Measurements from ENCODE around the gene SLC6A7.

DNA sequence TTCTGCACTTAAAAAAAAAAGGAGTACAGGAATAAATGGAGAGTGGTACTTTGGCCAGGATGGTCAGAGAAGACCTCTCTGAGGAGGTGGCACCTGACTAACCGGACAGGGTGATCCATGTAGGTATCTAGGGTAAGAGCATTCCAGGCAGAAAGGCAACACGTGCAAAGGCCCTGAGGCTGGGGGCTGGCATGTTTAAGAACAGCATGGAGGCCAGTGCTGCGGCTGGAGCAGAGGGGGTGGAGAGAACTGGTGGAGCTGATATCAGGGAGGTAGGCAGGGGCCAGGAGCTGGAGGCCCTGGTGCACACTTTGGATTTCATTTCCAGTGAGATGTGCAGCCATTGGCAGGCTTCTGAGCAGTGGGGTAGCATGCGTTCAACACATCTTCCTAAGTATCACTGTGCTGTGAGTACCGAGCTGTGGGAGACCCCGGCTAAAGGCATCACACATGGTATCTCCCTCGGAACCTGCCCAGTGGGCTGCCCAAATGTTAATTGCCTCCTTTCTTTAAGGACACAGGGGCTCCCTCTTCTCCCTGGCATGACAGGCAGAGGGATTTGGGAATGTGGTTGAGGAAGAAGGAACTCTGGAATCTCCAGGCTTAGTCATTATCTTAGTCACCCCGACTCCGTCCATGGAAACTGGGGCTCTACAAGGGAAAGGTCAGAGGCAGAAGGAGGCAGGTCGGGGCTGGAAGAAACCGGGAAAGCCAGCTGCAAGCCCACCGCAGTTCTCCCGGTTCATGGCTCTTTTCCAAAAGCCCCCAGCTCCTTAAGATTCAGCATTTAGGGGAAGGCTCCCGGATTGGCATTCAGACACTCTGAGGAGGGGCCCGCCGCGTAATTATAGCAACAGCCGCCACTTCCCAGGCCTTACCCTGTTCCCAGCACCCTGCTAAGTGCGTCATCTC is 18.6 kb downstream of the SLC6A7 start:
- TF ChIP-seq, protein P1, sequence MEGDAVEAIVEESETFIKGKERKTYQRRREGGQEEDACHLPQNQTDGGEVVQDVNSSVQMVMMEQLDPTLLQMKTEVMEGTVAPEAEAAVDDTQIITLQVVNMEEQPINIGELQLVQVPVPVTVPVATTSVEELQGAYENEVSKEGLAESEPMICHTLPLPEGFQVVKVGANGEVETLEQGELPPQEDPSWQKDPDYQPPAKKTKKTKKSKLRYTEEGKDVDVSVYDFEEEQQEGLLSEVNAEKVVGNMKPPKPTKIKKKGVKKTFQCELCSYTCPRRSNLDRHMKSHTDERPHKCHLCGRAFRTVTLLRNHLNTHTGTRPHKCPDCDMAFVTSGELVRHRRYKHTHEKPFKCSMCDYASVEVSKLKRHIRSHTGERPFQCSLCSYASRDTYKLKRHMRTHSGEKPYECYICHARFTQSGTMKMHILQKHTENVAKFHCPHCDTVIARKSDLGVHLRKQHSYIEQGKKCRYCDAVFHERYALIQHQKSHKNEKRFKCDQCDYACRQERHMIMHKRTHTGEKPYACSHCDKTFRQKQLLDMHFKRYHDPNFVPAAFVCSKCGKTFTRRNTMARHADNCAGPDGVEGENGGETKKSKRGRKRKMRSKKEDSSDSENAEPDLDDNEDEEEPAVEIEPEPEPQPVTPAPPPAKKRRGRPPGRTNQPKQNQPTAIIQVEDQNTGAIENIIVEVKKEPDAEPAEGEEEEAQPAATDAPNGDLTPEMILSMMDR (IDR thresholded peaks at IDR 0.05): no peak
- TF ChIP-seq POLR2A (IDR thresholded peaks at IDR 0.05; ENCODE audit: low read depth): no peak
